Liver (tissue), 9 donors: ENCODE measurements around the gene TMIE. TPM values are rescaled to one million over a fixed set of nuclear protein-coding genes. Genes with fewer than 3 reads are reported as not detected.

Experiments used
- DNase-seq: peaks from one replicate; pipeline ENCODE4 v3.0.0-alpha.2; 2017; ENCODE audit warnings: low spot score
- H3K27ac ChIP-seq, 2 donors: one replicate each; pipeline ENCODE4 v1.7.0; 2013; ENCODE audit warnings: inconsistent platforms in 2 of 2, low read length in 2 of 2, control low read depth in 1 of 2, low read depth in 1 of 2, mild to moderate bottlenecking in 1 of 2
- H3K27me3 ChIP-seq, 4 donors: one replicate each; pipeline versions ENCODE4 v1.6.1 to v1.7.0; 2013; ENCODE audit warnings: low read length in 3 of 4, inconsistent platforms in 1 of 4, mild to moderate bottlenecking in 1 of 4, moderate library complexity in 1 of 4; ENCODE audit not compliant: control insufficient read depth in 4 of 4, insufficient read depth in 4 of 4
- H3K36me3 ChIP-seq, 4 donors: one replicate each; pipeline versions ENCODE4 v1.6.1 to v1.7.0; 2013; ENCODE audit warnings: low read length in 3 of 4, mild to moderate bottlenecking in 3 of 4, low read depth in 1 of 4, moderate library complexity in 1 of 4; ENCODE audit not compliant: control insufficient read depth in 4 of 4, insufficient read depth in 3 of 4
- H3K4me1 ChIP-seq, 4 donors: one replicate each; pipeline versions ENCODE4 v1.6.1 to v1.7.0; 2013; ENCODE audit warnings: low read length in 3 of 4, mild to moderate bottlenecking in 3 of 4, moderate library complexity in 1 of 4; ENCODE audit not compliant: control insufficient read depth in 4 of 4, insufficient read depth in 4 of 4
- H3K4me3 ChIP-seq, 3 donors: one replicate each; pipeline versions ENCODE4 v1.6.1 to v1.7.0; 2013; ENCODE audit warnings: low read length in 3 of 3, control low read depth in 1 of 3, low read depth in 1 of 3, mild to moderate bottlenecking in 1 of 3
- H3K9ac ChIP-seq, 2 donors: one replicate each; pipeline ENCODE4 v1.7.0; 2013; ENCODE audit warnings: low read length in 2 of 2, mild to moderate bottlenecking in 2 of 2, moderate library complexity in 2 of 2, control low read depth in 1 of 2, low read depth in 1 of 2
- H3K9me3 ChIP-seq, 4 donors: one replicate each; pipeline versions ENCODE4 v1.6.1 to v1.7.0; 2013; ENCODE audit warnings: low read length in 3 of 4; ENCODE audit not compliant: control insufficient read depth in 4 of 4
- EGR1 ChIP-seq, 2 donors: IDR thresholded peaks; 2 replicates each; pipeline ENCODE4 v1.6.1; 2016 to 2018; ENCODE audit warnings: antibody characterized with exemption in 2 of 2, low read depth in 2 of 2
- FOXA1 ChIP-seq: IDR thresholded peaks from 2 replicates; pipeline ENCODE4 v1.6.1; 2016; ENCODE audit warnings: antibody characterized with exemption
- FOXA2 ChIP-seq: IDR thresholded peaks from 2 replicates; pipeline ENCODE4 v1.6.1; 2016; ENCODE audit warnings: antibody characterized with exemption
- HNF4G ChIP-seq: IDR thresholded peaks from 2 replicates; pipeline ENCODE4 v1.6.1; 2016; ENCODE audit warnings: antibody characterized with exemption
- JUND ChIP-seq, 2 donors: IDR thresholded peaks; 2 replicates each; pipeline ENCODE4 v1.6.1; 2016; ENCODE audit warnings: antibody characterized with exemption in 2 of 2
- NR2F2 ChIP-seq: IDR thresholded peaks from 2 replicates; pipeline ENCODE4 v1.6.1; 2016; ENCODE audit warnings: antibody characterized with exemption
- RAD21 ChIP-seq, 2 donors: IDR thresholded peaks; 2 replicates each; pipeline ENCODE4 v1.6.1; 2016; ENCODE audit warnings: antibody characterized with exemption in 2 of 2, mild to moderate bottlenecking in 2 of 2
- SP1 ChIP-seq: IDR thresholded peaks from 2 replicates; pipeline ENCODE4 v1.6.1; 2018; ENCODE audit warnings: antibody characterized with exemption, mild to moderate bottlenecking
- TAF1 ChIP-seq: conservative IDR thresholded peaks from 2 replicates; pipeline ENCODE4 v1.6.1; 2016; ENCODE audit warnings: antibody characterized with exemption, mild to moderate bottlenecking
- WGBS: extraction: QIAGEN DNeasy Blood & Tissue Kit; methylation state at CpG from one replicate; pipeline ENCODE4 v1.1.7; 2013; 5-methylcytosine and 5-hydroxymethylcytosine counted together
- polyA plus RNA-seq, 2 donors: library from polyadenylated mRNA; stranded (reverse) in 1 of 2; unstranded in 1 of 2; fragments of 200-250 nt in 1 of 2; fragments of >200 nt in 1 of 2; fragmentation: Nextera tagmentation in 1 of 2; extraction: Ambion mirVana in 1 of 2; gene quantifications; one replicate each; pipeline versions ENCODE4 v1.2.1 to v1.2.3, GENCODE V29; 2013 to 2015
- total RNA-seq, 2 donors: library from RNA; depleted of rRNA; stranded (reverse); fragments of >200 nt; gene quantifications; one replicate each; pipeline ENCODE4 v1.2.3, GENCODE V29; 2014
- TF ChIP-seq, protein P1 (sequence below): IDR thresholded peaks from 2 replicates; pipeline ENCODE4 v1.6.1; 2016; ENCODE audit warnings: antibody characterized with exemption
- TF ChIP-seq, protein P2 (sequence below): IDR thresholded peaks from 2 replicates; pipeline ENCODE4 v1.6.1; 2016; ENCODE audit warnings: antibody characterized with exemption
- TF ChIP-seq, protein P3 (sequence below): IDR thresholded peaks from 2 replicates; pipeline ENCODE4 v1.6.1; 2016; ENCODE audit warnings: antibody characterized with exemption, mild to moderate bottlenecking
- donor health status: healthy.
- donor health status: healthy.
- donor health status: healthy.
- donor health status: healthy.
- donor health status: healthy.

The TMIE gene
- total and polyA plus RNA-seq, 4 donors: 0.13 to 0.26 (median 0.15) TPM

DNA sequence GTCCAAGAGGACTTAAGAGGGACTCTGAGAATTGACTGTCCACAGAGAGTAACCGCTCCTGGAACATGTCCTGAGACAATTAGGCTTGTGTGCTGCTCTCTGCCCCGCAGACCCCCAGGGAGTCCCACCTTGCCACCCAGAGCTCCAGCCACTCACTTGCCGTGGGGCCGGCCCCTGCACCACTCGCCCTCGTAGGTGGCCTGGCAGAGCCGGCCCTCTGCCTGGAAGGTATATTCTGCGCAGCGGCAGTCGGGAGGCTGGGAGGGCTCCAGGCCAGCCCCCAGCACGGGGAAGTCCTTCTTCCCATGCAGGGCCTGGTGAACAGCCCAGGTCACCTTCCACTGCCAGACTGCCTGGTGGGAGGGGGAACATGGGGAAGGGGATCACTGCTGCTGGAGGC is 18.2 kb upstream of the TMIE start:
- WGBS: 87% methylated on average over 11 of the region's 11 CpGs
- no peak overlapping the region for H3K27ac ChIP-seq
- DNase-seq: no peak
- H3K9ac ChIP-seq: no peak overlapping the region
- H3K9me3 ChIP-seq: no peaks in the 10 kb centered on the region
- H3K36me3 ChIP-seq: peaks cover 0 to 14% (median 9%) of the 10 kb centered on the region in 4 donors
- H3K27me3 ChIP-seq: no peaks in the 10 kb centered on the region
- no peak for TF ChIP-seq HNF4G
- TF ChIP-seq, protein P1, sequence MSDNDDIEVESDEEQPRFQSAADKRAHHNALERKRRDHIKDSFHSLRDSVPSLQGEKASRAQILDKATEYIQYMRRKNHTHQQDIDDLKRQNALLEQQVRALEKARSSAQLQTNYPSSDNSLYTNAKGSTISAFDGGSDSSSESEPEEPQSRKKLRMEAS: no peak
- H3K4me3 ChIP-seq: no peak overlapping the region
- H3K4me1 ChIP-seq: no peaks in the 10 kb centered on the region

DNA sequence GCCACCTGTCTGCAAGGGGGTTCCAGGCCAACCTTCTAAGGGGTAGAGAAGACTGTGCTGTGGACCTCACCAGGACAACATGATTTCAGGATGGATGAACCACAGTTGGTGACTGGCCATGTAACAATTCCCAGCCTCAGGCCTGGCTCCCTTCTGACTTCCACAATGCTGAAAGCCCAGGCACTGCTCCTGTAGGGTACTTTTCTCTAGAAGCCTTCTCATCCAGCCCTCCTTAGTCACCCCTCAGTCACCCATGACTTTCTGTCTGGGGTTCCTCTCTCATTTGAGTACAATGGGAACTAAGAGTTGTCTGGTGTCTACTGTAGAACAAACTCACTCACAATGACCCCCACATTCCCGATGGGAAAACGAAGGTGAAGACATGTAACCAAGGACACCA is 16.3 kb upstream of the TMIE start:
- TF ChIP-seq, protein P2, sequence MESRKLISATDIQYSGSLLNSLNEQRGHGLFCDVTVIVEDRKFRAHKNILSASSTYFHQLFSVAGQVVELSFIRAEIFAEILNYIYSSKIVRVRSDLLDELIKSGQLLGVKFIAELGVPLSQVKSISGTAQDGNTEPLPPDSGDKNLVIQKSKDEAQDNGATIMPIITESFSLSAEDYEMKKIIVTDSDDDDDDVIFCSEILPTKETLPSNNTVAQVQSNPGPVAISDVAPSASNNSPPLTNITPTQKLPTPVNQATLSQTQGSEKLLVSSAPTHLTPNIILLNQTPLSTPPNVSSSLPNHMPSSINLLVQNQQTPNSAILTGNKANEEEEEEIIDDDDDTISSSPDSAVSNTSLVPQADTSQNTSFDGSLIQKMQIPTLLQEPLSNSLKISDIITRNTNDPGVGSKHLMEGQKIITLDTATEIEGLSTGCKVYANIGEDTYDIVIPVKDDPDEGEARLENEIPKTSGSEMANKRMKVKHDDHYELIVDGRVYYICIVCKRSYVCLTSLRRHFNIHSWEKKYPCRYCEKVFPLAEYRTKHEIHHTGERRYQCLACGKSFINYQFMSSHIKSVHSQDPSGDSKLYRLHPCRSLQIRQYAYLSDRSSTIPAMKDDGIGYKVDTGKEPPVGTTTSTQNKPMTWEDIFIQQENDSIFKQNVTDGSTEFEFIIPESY: no peak
- TF ChIP-seq JUND (IDR thresholded peaks at IDR 0.05) (no peak), SP1 (no peak), FOXA1 (no peak), RAD21 (IDR thresholded peaks at IDR 0.05) (no peak)
- TF ChIP-seq, protein P1: no peak
- Histone ChIP-seq H3K36me3 (peaks cover 0 to 15% (median 9%) of the 10 kb centered on the region in 4 donors), H3K9ac (no peak overlapping the region), H3K4me1 (peaks cover 0 to 4% (median 0%) of the 10 kb centered on the region in 4 donors), H3K9me3 (no peaks in the 10 kb centered on the region), H3K27ac (no peak overlapping the region), H3K4me3 (no peak overlapping the region), H3K27me3 (no peaks in the 10 kb centered on the region)
- DNase-seq: no peak
- WGBS: 97% methylated on average over 2 of the region's 2 CpGs

DNA sequence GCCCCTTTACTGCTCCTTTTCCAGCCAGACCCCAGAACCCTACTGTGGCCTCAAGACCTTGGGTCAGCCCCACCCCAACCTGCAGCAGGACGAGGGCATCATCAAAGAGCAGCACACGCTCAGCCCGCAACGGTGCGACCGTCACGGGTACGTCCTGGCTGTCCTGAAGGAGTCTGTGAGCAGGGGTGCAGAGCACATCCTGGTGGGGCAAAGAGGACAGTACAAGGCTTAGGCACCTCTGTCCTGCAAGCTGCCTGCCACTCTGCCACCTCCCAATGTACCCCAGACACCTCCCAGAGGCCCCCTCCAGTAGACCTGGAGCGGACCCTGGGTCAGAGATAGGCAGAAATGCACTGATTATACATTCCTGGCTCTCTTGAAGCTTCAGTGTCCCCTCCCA is 15.7 kb upstream of the TMIE start:
- Histone ChIP-seq H3K9me3 (no peaks in the 10 kb centered on the region), H3K9ac (no peak overlapping the region), H3K4me1 (peaks cover 0 to 4% (median 0%) of the 10 kb centered on the region in 4 donors), H3K36me3 (peaks cover 0 to 13% (median 8%) of the 10 kb centered on the region in 4 donors), H3K27me3 (no peaks in the 10 kb centered on the region), H3K4me3 (no peak overlapping the region), H3K27ac (no peak overlapping the region)
- no peak for DNase-seq
- TF ChIP-seq HNF4G (no peak), FOXA2 (no peak), JUND (IDR thresholded peaks at IDR 0.05) (no peak), RAD21 (IDR thresholded peaks at IDR 0.05) (no peak), NR2F2 (no peak), EGR1 (IDR thresholded peaks at IDR 0.05; ENCODE audit: low read depth in 2 of 2) (no peak), FOXA1 (no peak), TAF1 (no peak)
- TF ChIP-seq, protein P3, sequence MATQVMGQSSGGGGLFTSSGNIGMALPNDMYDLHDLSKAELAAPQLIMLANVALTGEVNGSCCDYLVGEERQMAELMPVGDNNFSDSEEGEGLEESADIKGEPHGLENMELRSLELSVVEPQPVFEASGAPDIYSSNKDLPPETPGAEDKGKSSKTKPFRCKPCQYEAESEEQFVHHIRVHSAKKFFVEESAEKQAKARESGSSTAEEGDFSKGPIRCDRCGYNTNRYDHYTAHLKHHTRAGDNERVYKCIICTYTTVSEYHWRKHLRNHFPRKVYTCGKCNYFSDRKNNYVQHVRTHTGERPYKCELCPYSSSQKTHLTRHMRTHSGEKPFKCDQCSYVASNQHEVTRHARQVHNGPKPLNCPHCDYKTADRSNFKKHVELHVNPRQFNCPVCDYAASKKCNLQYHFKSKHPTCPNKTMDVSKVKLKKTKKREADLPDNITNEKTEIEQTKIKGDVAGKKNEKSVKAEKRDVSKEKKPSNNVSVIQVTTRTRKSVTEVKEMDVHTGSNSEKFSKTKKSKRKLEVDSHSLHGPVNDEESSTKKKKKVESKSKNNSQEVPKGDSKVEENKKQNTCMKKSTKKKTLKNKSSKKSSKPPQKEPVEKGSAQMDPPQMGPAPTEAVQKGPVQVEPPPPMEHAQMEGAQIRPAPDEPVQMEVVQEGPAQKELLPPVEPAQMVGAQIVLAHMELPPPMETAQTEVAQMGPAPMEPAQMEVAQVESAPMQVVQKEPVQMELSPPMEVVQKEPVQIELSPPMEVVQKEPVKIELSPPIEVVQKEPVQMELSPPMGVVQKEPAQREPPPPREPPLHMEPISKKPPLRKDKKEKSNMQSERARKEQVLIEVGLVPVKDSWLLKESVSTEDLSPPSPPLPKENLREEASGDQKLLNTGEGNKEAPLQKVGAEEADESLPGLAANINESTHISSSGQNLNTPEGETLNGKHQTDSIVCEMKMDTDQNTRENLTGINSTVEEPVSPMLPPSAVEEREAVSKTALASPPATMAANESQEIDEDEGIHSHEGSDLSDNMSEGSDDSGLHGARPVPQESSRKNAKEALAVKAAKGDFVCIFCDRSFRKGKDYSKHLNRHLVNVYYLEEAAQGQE: no peak
- TF ChIP-seq, protein P2: no peak
- 98% methylated on average over 9 of the region's 9 CpGs for WGBS
